ENCODE data around the gene FOCAD.

Gene FOCAD

GRCh38 chr9:20863945-20864344, 179.9 kb downstream of the FOCAD start:
- no peaks in the 10 kb centered on the region for H3K27me3 ChIP-seq
- no peak overlapping the region for H3K27ac ChIP-seq
- no peaks in the 10 kb centered on the region for H3K36me3 ChIP-seq
- no peak for TF ChIP-seq CTCF (IDR thresholded peaks at IDR 0.05)
- H3K4me3 ChIP-seq (ENCODE audit: low read depth in 1 of 2, low read length in 1 of 2): no peak overlapping the region
- H3K4me1 ChIP-seq (ENCODE audit: control insufficient read depth in 1 of 2, insufficient read depth in 1 of 2, low read depth in 1 of 2, low read length in 1 of 2): no peaks in the 10 kb centered on the region
- H3K9me3 ChIP-seq: no peaks in the 10 kb centered on the region

GRCh38 chr9:20865347-20865746, 181.3 kb downstream of the FOCAD start:
- TF ChIP-seq CTCF (IDR thresholded peaks at IDR 0.05): no peak
- H3K27ac ChIP-seq: no peak overlapping the region
- H3K4me3 ChIP-seq (ENCODE audit: low read depth in 1 of 2, low read length in 1 of 2): no peak overlapping the region
- H3K27me3 ChIP-seq: no peaks in the 10 kb centered on the region
- no peaks in the 10 kb centered on the region for H3K36me3 ChIP-seq
- no peaks in the 10 kb centered on the region for H3K9me3 ChIP-seq
- H3K4me1 ChIP-seq (ENCODE audit: control insufficient read depth in 1 of 2, insufficient read depth in 1 of 2, low read depth in 1 of 2, low read length in 1 of 2): no peaks in the 10 kb centered on the region

GRCh38 chr9:20870115-20870514, 186.1 kb downstream of the FOCAD start:
- no peaks in the 10 kb centered on the region for H3K9me3 ChIP-seq
- no peak overlapping the region for H3K4me3 ChIP-seq (ENCODE audit: low read depth in 1 of 2, low read length in 1 of 2)
- no peak for TF ChIP-seq CTCF (IDR thresholded peaks at IDR 0.05)
- no peaks in the 10 kb centered on the region for H3K4me1 ChIP-seq (ENCODE audit: control insufficient read depth in 1 of 2, insufficient read depth in 1 of 2, low read depth in 1 of 2, low read length in 1 of 2)
- H3K36me3 ChIP-seq: peaks cover 4% of the 10 kb centered on the region
- no peaks in the 10 kb centered on the region for H3K27me3 ChIP-seq
- no peak overlapping the region for H3K27ac ChIP-seq

GRCh38 chr9:20872340-20872977, 188.4 kb downstream of the FOCAD start:
- TF ChIP-seq CTCF (IDR thresholded peaks at IDR 0.05): no peak
- Histone ChIP-seq H3K4me1 (ENCODE audit: control insufficient read depth in 1 of 2, insufficient read depth in 1 of 2, low read depth in 1 of 2, low read length in 1 of 2) (no peaks in the 10 kb centered on the region), H3K4me3 (ENCODE audit: low read depth in 1 of 2, low read length in 1 of 2) (no peak overlapping the region)

DNA sequence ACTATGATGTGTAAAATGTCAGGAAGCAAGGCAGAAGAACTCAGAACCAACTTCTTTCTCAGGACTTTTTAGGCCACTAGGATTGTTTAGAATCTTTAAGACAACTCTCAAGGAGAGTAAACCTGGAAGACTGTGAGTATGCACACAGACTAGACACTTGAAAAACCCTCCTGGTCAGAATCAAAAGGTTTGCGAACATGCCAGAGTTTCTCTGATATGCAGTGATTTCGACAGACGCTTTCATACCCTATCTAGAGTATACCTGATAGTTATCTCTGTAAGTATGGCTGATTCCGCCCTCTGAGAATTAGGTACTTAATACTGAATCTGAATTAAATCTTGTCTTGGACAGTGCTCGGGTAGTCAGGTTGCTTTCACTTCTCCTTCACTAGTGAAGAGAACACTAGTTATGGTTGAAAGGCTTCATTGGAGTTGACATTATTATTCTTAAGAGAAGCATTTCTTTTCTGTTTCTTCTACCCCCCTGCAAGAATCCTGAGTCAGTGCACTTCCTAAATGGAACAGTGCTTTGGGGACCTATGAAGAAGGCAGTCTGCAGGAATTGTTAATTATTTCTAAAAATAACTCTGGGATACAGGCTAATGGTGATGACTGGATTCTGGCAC, 189.3 kb downstream of the FOCAD start:
- Histone ChIP-seq H3K27me3 (no peaks in the 10 kb centered on the region), H3K4me3 (ENCODE audit: low read depth in 1 of 2, low read length in 1 of 2) (no peak overlapping the region), H3K27ac (no peak overlapping the region), H3K4me1 (ENCODE audit: control insufficient read depth in 1 of 2, insufficient read depth in 1 of 2, low read depth in 1 of 2, low read length in 1 of 2) (no peaks in the 10 kb centered on the region), H3K36me3 (peaks cover 4% of the 10 kb centered on the region), H3K9me3 (no peaks in the 10 kb centered on the region)
- no peak for TF ChIP-seq CTCF (IDR thresholded peaks at IDR 0.05)

More at GRCh38 chr9:20872340-20872977, 188.4 kb downstream of the FOCAD start:
- Histone ChIP-seq H3K36me3 (peaks cover 4% of the 10 kb centered on the region), H3K27ac (no peak overlapping the region), H3K9me3 (no peaks in the 10 kb centered on the region), H3K27me3 (no peaks in the 10 kb centered on the region)

Measured in neutrophil (primary cell).